CD14-positive monocyte (primary cell): Measurements from ENCODE around the gene TFB1M. TPM values are rescaled to one million over a fixed set of nuclear protein-coding genes. Genes with fewer than 3 reads are reported as not detected.
A peak's percentile ranks its signal among the peaks of the same experiment; 100 is the strongest.

ENCODE experiments used
- DNase-seq, 3 donors: peaks; one replicate each; pipeline ENCODE4 v3.0.0-alpha.2; 2011 to 2022
- H2AFZ ChIP-seq: 2 replicates; pipeline ENCODE4 v1.6.0; 2012; ENCODE audit warnings: mild to moderate bottlenecking, low read depth, low read length, inconsistent platforms; ENCODE audit not compliant: insufficient read depth, poor library complexity, severe bottlenecking
- H3K27ac ChIP-seq, 2 donors: 1 replicate in 1 of 2; 2 replicates in 1 of 2; pipeline ENCODE4 v1.5.1; 2012 to 2013; ENCODE audit warnings: low read length in 2 of 2, control low read depth in 1 of 2, inconsistent platforms in 1 of 2, low read depth in 1 of 2, mild to moderate bottlenecking in 1 of 2
- H3K27me3 ChIP-seq, 2 donors: one replicate each; pipeline versions ENCODE4 v1.6.0 to v1.6.1; 2011 to 2013; ENCODE audit warnings: low read length in 2 of 2; ENCODE audit not compliant: control insufficient read depth in 2 of 2, insufficient read depth in 2 of 2
- H3K36me3 ChIP-seq, 2 donors: replicated peaks in 1 of 2; 1 replicate in 1 of 2; 2 replicates in 1 of 2; pipeline versions ENCODE4 v1.5.1 to v1.6.1; 2012 to 2013; ENCODE audit warnings: low read length in 2 of 2, control low read depth in 1 of 2, inconsistent platforms in 1 of 2, mild to moderate bottlenecking in 1 of 2; ENCODE audit not compliant: insufficient read depth in 2 of 2, control insufficient read depth in 1 of 2
- H3K4me1 ChIP-seq, 2 donors: 1 replicate in 1 of 2; 2 replicates in 1 of 2; pipeline versions ENCODE4 v1.5.1 to v1.6.1; 2012 to 2013; ENCODE audit warnings: low read length in 2 of 2, control low read depth in 1 of 2, inconsistent platforms in 1 of 2, mild to moderate bottlenecking in 1 of 2, moderate library complexity in 1 of 2; ENCODE audit not compliant: insufficient read depth in 2 of 2, control insufficient read depth in 1 of 2
- H3K4me2 ChIP-seq: replicated peaks from 2 replicates; pipeline ENCODE3; 2012; ENCODE audit warnings: low read length, moderate library complexity, mild to moderate bottlenecking; ENCODE audit not compliant: poor library complexity, severe bottlenecking; ENCODE audit errors: extremely low read depth
- H3K4me3 ChIP-seq, 3 experiments: fragments of 200-600 bp in 1 of 3; sonication (generic) in 1 of 3; replicated peaks in 1 of 3; 1 replicate in 2 of 3; 2 replicates in 1 of 3; pipeline ENCODE4 v1.5.1; 2011 to 2013; ENCODE audit warnings: low read length in 3 of 3, mild to moderate bottlenecking in 3 of 3, control low read depth in 2 of 3, low read depth in 2 of 3, inconsistent platforms in 1 of 3, moderate library complexity in 1 of 3
- H3K79me2 ChIP-seq: 2 replicates; pipeline ENCODE4 v1.6.0; 2012; ENCODE audit warnings: mild to moderate bottlenecking, control low read depth, inconsistent platforms, low read length, moderate library complexity; ENCODE audit not compliant: insufficient read depth
- H3K9ac ChIP-seq: 2 replicates; pipeline ENCODE4 v1.6.0; 2017; ENCODE audit warnings: low read length, mild to moderate bottlenecking; ENCODE audit not compliant: insufficient read depth, poor library complexity, severe bottlenecking
- H3K9me3 ChIP-seq, 2 donors: replicated peaks in 1 of 2; 1 replicate in 1 of 2; 2 replicates in 1 of 2; pipeline versions ENCODE4 v1.5.1 to v1.6.1; 2012 to 2013; ENCODE audit warnings: low read length in 2 of 2, control low read depth in 1 of 2; ENCODE audit not compliant: control insufficient read depth in 1 of 2, insufficient read depth in 1 of 2
- H4K20me1 ChIP-seq: 2 replicates; pipeline ENCODE4 v1.6.0; 2012; ENCODE audit warnings: mild to moderate bottlenecking, low read length, control low read depth, moderate library complexity; ENCODE audit not compliant: insufficient read depth
- H3K27ac Mint-ChIP-seq, 7 donors: one replicate each; pipeline ENCODE4 v1.8.0; 2020; ENCODE audit warnings: mild to moderate bottlenecking in 7 of 7, mixed read lengths in 7 of 7, moderate library complexity in 6 of 7, inconsistent platforms in 2 of 7
- H3K27me3 Mint-ChIP-seq, 3 donors: one replicate each; pipeline ENCODE4 v1.8.0; 2021 to 2022; ENCODE audit warnings: low read depth in 3 of 3, mild to moderate bottlenecking in 3 of 3, mixed read lengths in 3 of 3, moderate library complexity in 3 of 3, inconsistent platforms in 1 of 3
- H3K36me3 Mint-ChIP-seq, 2 donors: one replicate each; pipeline ENCODE4 v1.8.0; 2020; ENCODE audit warnings: mixed read lengths in 2 of 2, inconsistent platforms in 1 of 2, mild to moderate bottlenecking in 1 of 2
- H3K4me1 Mint-ChIP-seq: one replicate; pipeline ENCODE4 v1.8.0; 2020; ENCODE audit warnings: mild to moderate bottlenecking, mixed read lengths
- H3K4me3 Mint-ChIP-seq, 2 donors: one replicate each; pipeline ENCODE4 v1.8.0; 2020; ENCODE audit warnings: mild to moderate bottlenecking in 2 of 2, mixed read lengths in 2 of 2, moderate library complexity in 1 of 2
- H3K9me3 Mint-ChIP-seq, 7 donors: one replicate each; pipeline ENCODE4 v1.8.0; 2020 to 2022; ENCODE audit warnings: mixed read lengths in 7 of 7, mild to moderate bottlenecking in 6 of 7, moderate library complexity in 6 of 7, inconsistent platforms in 2 of 7
- whole genome bisulfite sequencing: methylation state at CpG from one replicate; pipeline ENCODE4 v1.1.5; 2013; ENCODE audit warnings: missing lambda C conversion rate; ENCODE audit not compliant: insufficient coverage; 5-methylcytosine and 5-hydroxymethylcytosine counted together
- intact Hi-C, 2 donors: fragments of 100-400 bp; cut with micrococcal nuclease; formaldehyde crosslinking; loops; one replicate each; pipeline versions ENCODE4 v1.15.0 to v1.15.1; 2023
- polyA plus RNA-seq, 3 donors: library from polyadenylated mRNA; depleted of rRNA in 1 of 3; unstranded in 2 of 3; stranded (reverse) in 1 of 3; fragments of 300-500 nt in 2 of 3; fragments of >200 nt in 1 of 3; fragmentation: Illumina TruSeq in 2 of 3; gene quantifications; 1 replicate in 2 of 3; 2 replicates in 1 of 3; pipeline ENCODE4 v1.2.3, GENCODE V29; 2012 to 2021
- TF ChIP-seq, protein P1 (sequence below): fragments of 200-600 bp; IDR thresholded peaks from one replicate; pipeline ENCODE4 v1.8.0; 2022; ENCODE audit warnings: antibody characterized with exemption, mild to moderate bottlenecking

Gene TFB1M
- polyA plus RNA-seq, 3 donors = 4.8 to 5.4 (median 4.8) TPM

DNA sequence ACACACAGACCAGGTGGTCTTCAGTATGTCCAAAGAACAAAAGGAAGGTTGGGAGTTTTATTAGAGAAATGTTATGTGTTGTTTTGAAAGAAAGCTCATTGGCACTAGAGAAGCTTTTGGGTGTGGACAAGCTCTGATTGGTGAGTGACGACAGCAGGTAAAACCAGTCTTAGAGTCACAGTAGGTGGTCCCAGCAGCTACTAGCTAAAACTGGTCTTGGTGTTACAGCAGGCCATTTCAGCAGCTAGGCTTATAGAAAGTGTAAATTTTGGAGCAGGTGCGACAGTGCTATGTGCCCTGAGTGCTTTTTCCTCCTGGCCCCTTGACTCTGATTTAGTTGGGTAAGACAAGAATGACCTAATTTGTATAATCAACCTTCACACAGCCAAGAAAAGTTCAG is 46.9 kb downstream of the TFB1M start:
- Mint-ChIP-seq H3K27me3 (peaks cover 0 to 3% (median 0%) of the 10 kb centered on the region in 3 donors), H3K27ac (peak overlapping the region in 2 of 7 donors; percentile 19 to 32), H3K4me3 (no peak overlapping the region), H3K9me3 (peaks cover 0 to 2% (median 0%) of the 10 kb centered on the region in 7 donors), H3K36me3 (peaks cover 18 to 32% of the 10 kb centered on the region in 2 donors), H3K4me1 (no peaks in the 10 kb centered on the region)
- Histone ChIP-seq H3K4me3 (no peak overlapping the region), H3K36me3 (peaks cover 5 to 20% of the 10 kb centered on the region in 2 donors), H3K4me1 (no peaks in the 10 kb centered on the region), H3K9me3 (no peaks in the 10 kb centered on the region), H3K27ac (no peak overlapping the region), H3K4me2 (no peak overlapping the region), H3K27me3 (no peaks in the 10 kb centered on the region), H3K79me2 (no peaks in the 10 kb centered on the region), H2AFZ (no peak overlapping the region), H3K9ac (no peak overlapping the region), H4K20me1 (no peaks in the 10 kb centered on the region)
- WGBS = 100% methylated on average over 1 of the region's 2 CpGs
- no peak for DNase-seq
- TF ChIP-seq, protein P1, sequence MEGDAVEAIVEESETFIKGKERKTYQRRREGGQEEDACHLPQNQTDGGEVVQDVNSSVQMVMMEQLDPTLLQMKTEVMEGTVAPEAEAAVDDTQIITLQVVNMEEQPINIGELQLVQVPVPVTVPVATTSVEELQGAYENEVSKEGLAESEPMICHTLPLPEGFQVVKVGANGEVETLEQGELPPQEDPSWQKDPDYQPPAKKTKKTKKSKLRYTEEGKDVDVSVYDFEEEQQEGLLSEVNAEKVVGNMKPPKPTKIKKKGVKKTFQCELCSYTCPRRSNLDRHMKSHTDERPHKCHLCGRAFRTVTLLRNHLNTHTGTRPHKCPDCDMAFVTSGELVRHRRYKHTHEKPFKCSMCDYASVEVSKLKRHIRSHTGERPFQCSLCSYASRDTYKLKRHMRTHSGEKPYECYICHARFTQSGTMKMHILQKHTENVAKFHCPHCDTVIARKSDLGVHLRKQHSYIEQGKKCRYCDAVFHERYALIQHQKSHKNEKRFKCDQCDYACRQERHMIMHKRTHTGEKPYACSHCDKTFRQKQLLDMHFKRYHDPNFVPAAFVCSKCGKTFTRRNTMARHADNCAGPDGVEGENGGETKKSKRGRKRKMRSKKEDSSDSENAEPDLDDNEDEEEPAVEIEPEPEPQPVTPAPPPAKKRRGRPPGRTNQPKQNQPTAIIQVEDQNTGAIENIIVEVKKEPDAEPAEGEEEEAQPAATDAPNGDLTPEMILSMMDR = no peak
- intact Hi-C loops = loop anchor here in 1 of 2 donors (10.0 kb wide), 1 partner anchor 343 kb away; no protein-coding TSS in a partner anchor

DNA sequence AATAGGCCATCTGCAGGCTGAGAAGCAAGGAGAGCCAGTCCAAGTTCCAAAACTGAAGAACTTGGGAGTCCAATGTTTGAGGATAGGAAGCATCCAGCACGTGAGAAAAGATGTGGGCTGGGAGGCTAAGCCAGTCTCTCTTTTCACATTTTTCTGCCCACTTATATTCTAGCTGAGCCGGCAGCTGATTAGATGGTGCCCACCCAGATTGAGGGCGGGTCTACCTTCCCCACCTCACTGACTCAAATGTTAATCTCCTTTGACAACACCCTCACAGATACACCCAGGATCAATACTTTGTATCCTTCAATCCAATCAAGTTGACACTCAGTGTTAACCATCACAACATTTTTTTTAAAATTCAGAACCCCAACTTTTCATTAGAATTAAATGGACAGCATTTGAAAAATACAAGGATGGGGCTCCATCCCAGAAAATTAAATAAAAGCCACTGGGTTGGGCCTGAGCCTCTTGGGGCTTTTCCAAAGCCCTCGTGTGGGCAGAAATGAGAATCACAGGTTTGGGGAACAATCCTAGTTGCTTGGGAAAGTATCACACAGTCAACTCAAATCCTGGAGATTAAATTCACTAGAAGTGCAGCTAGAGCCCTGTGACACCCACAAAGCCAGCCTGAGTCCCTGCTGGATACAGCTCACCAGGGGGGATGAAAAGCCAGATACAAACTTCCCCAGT is 48.3 kb downstream of the TFB1M start:
- intact Hi-C loops = loop anchor here in 1 of 2 donors (10.0 kb wide), 1 partner anchor 341 kb away; no protein-coding TSS in a partner anchor

More for the DNA sequence above, 48.3 kb downstream of the TFB1M start:
- 90% methylated on average over 3 of the region's 4 CpGs for WGBS
- TF ChIP-seq, protein P1 = no peak
- Histone ChIP-seq H4K20me1 (no peaks in the 10 kb centered on the region), H3K9me3 (no peaks in the 10 kb centered on the region), H2AFZ (no peak overlapping the region), H3K4me2 (no peak overlapping the region), H3K36me3 (peaks cover 5 to 24% of the 10 kb centered on the region in 2 donors), H3K4me3 (no peak overlapping the region), H3K9ac (no peak overlapping the region), H3K79me2 (no peaks in the 10 kb centered on the region), H3K27ac (no peak overlapping the region), H3K4me1 (no peaks in the 10 kb centered on the region), H3K27me3 (no peaks in the 10 kb centered on the region)
- Mint-ChIP-seq H3K36me3 (peaks cover 20 to 30% of the 10 kb centered on the region in 2 donors), H3K9me3 (peaks cover 0 to 2% (median 0%) of the 10 kb centered on the region in 7 donors), H3K4me1 (no peaks in the 10 kb centered on the region), H3K27ac (no peak overlapping the region), H3K4me3 (no peak overlapping the region), H3K27me3 (peaks cover 0 to 3% (median 1%) of the 10 kb centered on the region in 3 donors)
- DNase-seq = no peak
